OCI-LY1 (cell line): ENCODE data around the gene LMO1.

Experiments used
- H2AFZ ChIP-seq: fragments of 200-600 bp; sonication (generic), shearing (Covaris generic); 2 replicates; pipeline ENCODE4 v1.6.0; 2014; ENCODE audit warnings: antibody characterized with exemption, mild to moderate bottlenecking, low read length
- H3F3A ChIP-seq: fragments of 200-600 bp; sonication (generic), shearing (Covaris generic); 2 replicates; pipeline ENCODE4 v1.6.0; 2014; ENCODE audit warnings: mild to moderate bottlenecking, antibody characterized with exemption, low read length, moderate library complexity; ENCODE audit not compliant: insufficient read depth
- H3K27ac ChIP-seq: fragments of 200-600 bp; sonication (generic); 2 replicates; pipeline ENCODE4 v1.5.1; 2014; ENCODE audit warnings: low read length, mixed run types, mild to moderate bottlenecking, low read depth; ENCODE audit not compliant: poor library complexity, severe bottlenecking
- H3K27me3 ChIP-seq: fragments of 200-600 bp; sonication (generic); 2 replicates; pipeline ENCODE4 v1.6.0; 2014; ENCODE audit warnings: antibody characterized with exemption, mild to moderate bottlenecking, low read length, moderate library complexity; ENCODE audit not compliant: insufficient read depth
- H3K36me3 ChIP-seq: fragments of 200-600 bp; sonication (generic); 2 replicates; pipeline ENCODE4 v1.6.1; 2014; ENCODE audit warnings: mild to moderate bottlenecking, antibody characterized with exemption, low read length, moderate library complexity, mixed read lengths; ENCODE audit not compliant: insufficient read depth
- H3K4me1 ChIP-seq: fragments of 200-600 bp; sonication (generic); 2 replicates; pipeline ENCODE4 v1.5.1; 2014; ENCODE audit warnings: mild to moderate bottlenecking, low read length, moderate library complexity; ENCODE audit not compliant: insufficient read depth, severe bottlenecking
- H3K4me2 ChIP-seq: fragments of 200-600 bp; sonication (generic), shearing (Covaris generic); 2 replicates; pipeline ENCODE4 v1.6.1; 2014; ENCODE audit warnings: low read length
- H3K4me3 ChIP-seq: fragments of 200-600 bp; sonication (generic); 2 replicates; pipeline ENCODE4 v1.5.1; 2014; ENCODE audit warnings: low read length, low read depth, mild to moderate bottlenecking, mixed read lengths; ENCODE audit not compliant: poor library complexity, severe bottlenecking
- H3K79me2 ChIP-seq: fragments of 200-600 bp; shearing (Covaris generic); 2 replicates; pipeline ENCODE4 v1.6.1; 2016; ENCODE audit warnings: mixed run types, low read length, mixed read lengths; ENCODE audit not compliant: insufficient read depth
- H3K9ac ChIP-seq: fragments of 200-600 bp; sonication (generic), shearing (Covaris generic); 2 replicates; pipeline ENCODE4 v1.6.1; 2014; ENCODE audit warnings: mild to moderate bottlenecking, low read length, mixed read lengths
- H3K9me2 ChIP-seq: fragments of 200-600 bp; sonication (generic), shearing (Covaris generic); 2 replicates; pipeline ENCODE4 v1.6.1; 2014; ENCODE audit warnings: low read depth, mild to moderate bottlenecking, low read length, mixed read lengths
- H3K9me3 ChIP-seq: fragments of 200-600 bp; shearing (Covaris generic); 2 replicates; pipeline ENCODE4 v1.6.1; 2014; ENCODE audit warnings: low read length, mixed read lengths
- H4K20me1 ChIP-seq: fragments of 200-600 bp; sonication (generic), shearing (Covaris generic); 2 replicates; pipeline ENCODE4 v1.6.0; 2016; ENCODE audit warnings: mild to moderate bottlenecking, low read length; ENCODE audit not compliant: insufficient read depth
- CTCF ChIP-seq: fragments of 200-600 bp; sonication (generic), shearing (Covaris generic); IDR thresholded peaks from 2 replicates; pipeline ENCODE4 v1.5.1; 2017; ENCODE audit warnings: mild to moderate bottlenecking, antibody characterized with exemption, low read length, moderate library complexity, mixed read lengths
- EZH2 ChIP-seq: fragments of 200-600 bp; sonication (generic), shearing (Covaris generic); IDR thresholded peaks from 2 replicates; pipeline ENCODE4 v1.8.0; 2017; ENCODE audit warnings: borderline replicate concordance, mixed run types, mild to moderate bottlenecking, antibody characterized with exemption, low read length, moderate library complexity, mixed read lengths

The LMO1 gene

GRCh38 chr11:8239536-8240228 is 24.0 kb downstream of the LMO1 start:
- Histone ChIP-seq H3K79me2 (no peaks in the 10 kb centered on the region), H3K9ac (no peak overlapping the region), H3K4me2 (no peak overlapping the region), H3K9me3 (no peaks in the 10 kb centered on the region), H3K27ac (no peak overlapping the region), H4K20me1 (no peaks in the 10 kb centered on the region), H3K4me1 (no peaks in the 10 kb centered on the region), H3K27me3 (no peaks in the 10 kb centered on the region), H3F3A (no peaks in the 10 kb centered on the region), H3K4me3 (no peak overlapping the region), H3K9me2 (no peaks in the 10 kb centered on the region), H3K36me3 (no peaks in the 10 kb centered on the region), H2AFZ (no peak overlapping the region)
- TF ChIP-seq EZH2: no peak
- no peak for TF ChIP-seq CTCF

GRCh38 chr11:8239040-8239439 is 24.6 kb downstream of the LMO1 start:
- H3K79me2 ChIP-seq: no peaks in the 10 kb centered on the region
- no peaks in the 10 kb centered on the region for H3F3A ChIP-seq
- no peak for TF ChIP-seq CTCF
- TF ChIP-seq EZH2: no peak
- H3K9me3 ChIP-seq: no peaks in the 10 kb centered on the region
- no peak overlapping the region for H3K27ac ChIP-seq
- no peak overlapping the region for H3K4me3 ChIP-seq
- no peak overlapping the region for H3K9ac ChIP-seq
- H3K4me1 ChIP-seq: no peaks in the 10 kb centered on the region
- no peak overlapping the region for H2AFZ ChIP-seq
- H3K9me2 ChIP-seq: no peaks in the 10 kb centered on the region
- H4K20me1 ChIP-seq: no peaks in the 10 kb centered on the region
- H3K27me3 ChIP-seq: no peaks in the 10 kb centered on the region
- no peaks in the 10 kb centered on the region for H3K36me3 ChIP-seq
- H3K4me2 ChIP-seq: no peak overlapping the region

GRCh38 chr11:8237453-8237852 is 26.2 kb downstream of the LMO1 start:
- no peaks in the 10 kb centered on the region for H3K27me3 ChIP-seq
- H3K9me2 ChIP-seq: no peaks in the 10 kb centered on the region
- H3K9ac ChIP-seq: no peak overlapping the region
- H3K79me2 ChIP-seq: no peaks in the 10 kb centered on the region
- no peaks in the 10 kb centered on the region for H3K4me1 ChIP-seq
- no peak overlapping the region for H2AFZ ChIP-seq
- no peaks in the 10 kb centered on the region for H3K9me3 ChIP-seq
- no peak overlapping the region for H3K4me3 ChIP-seq
- no peaks in the 10 kb centered on the region for H3F3A ChIP-seq
- H4K20me1 ChIP-seq: no peaks in the 10 kb centered on the region
- H3K4me2 ChIP-seq: no peak overlapping the region
- no peaks in the 10 kb centered on the region for H3K36me3 ChIP-seq
- TF ChIP-seq EZH2: no peak
- TF ChIP-seq CTCF: no peak
- H3K27ac ChIP-seq: no peak overlapping the region
